Measurements from ENCODE around the gene RFX1. TPM values are rescaled to one million over a fixed set of nuclear protein-coding genes. Genes with fewer than 3 reads are reported as not detected.

RFX1 gene
- total and polyA plus RNA-seq, 2 experiments from 2014 or later = 1.7 to 2.5 TPM

DNA sequence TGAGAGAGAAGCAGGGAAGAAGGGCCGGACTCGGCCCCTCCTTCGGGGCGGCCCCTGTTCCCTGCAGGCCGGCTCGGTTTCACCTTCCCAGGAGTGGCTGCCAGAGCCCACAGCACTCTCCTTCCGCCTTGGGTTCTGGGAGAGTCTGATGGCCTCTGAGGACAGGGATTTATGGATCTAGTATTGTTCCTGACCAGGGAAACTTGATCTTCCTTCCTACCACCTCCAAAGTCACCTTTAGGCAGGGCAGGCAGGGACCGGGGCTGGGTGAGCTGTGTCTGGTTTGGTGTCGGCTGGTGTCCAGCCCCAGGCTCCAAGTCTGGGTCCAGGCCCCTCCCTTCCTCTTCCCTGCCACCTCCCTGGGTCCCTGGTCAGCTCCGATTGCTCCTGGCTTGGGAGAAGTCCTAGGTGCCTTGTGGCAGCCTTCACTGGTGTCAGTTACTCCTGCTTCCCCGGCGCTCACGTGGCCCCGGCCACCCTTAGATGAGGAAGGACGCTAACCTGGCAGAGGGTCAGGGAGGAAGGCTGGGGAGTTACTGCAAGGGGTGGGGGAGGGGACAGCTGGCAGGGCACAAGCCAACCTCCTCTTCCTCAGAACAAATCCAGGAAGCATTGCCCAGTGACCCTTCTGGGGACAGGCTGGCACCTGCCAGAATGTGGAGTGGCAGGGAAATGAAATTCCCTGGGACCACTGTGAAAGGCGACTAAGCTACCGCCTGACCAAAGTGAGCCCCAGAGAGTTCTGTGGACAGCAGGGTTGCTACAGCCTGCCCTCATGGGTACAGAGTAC, 18.8 kb downstream of the RFX1 start:
- H3F3A ChIP-seq (ENCODE audit: insufficient read depth) = no peaks in the 10 kb centered on the region
- H3K9me3 ChIP-seq (ENCODE audit: low read depth) = no peaks in the 10 kb centered on the region
- no peak overlapping the region for H3K27ac ChIP-seq
- TF ChIP-seq EZH2phosphoT487 (IDR thresholded peaks at IDR 0.05; ENCODE audit: insufficient read depth, low read depth) (no peak), EZH2 (IDR thresholded peaks at IDR 0.05; ENCODE audit: insufficient read depth, poor library complexity, severe bottlenecking) (no peak)
- no peak for DNase-seq
- H3K4me1 ChIP-seq (ENCODE audit: insufficient read depth) = peaks cover 7% of the 10 kb centered on the region; the same call in 1 of the 2 replicates
- H4K20me1 ChIP-seq (ENCODE audit: insufficient read depth) = no peaks in the 10 kb centered on the region
- H3K79me2 ChIP-seq (ENCODE audit: insufficient read depth) = no peaks in the 10 kb centered on the region
- no peak overlapping the region for H3K4me3 ChIP-seq
- H3K9me2 ChIP-seq (ENCODE audit: insufficient read depth) = no peaks in the 10 kb centered on the region
- no peak overlapping the region for H2AFZ ChIP-seq
- no peak overlapping the region for H3K4me2 ChIP-seq (ENCODE audit: unreplicated experiment)
- H3K36me3 ChIP-seq (ENCODE audit: low read depth) = no peaks in the 10 kb centered on the region
- 91 to 92% methylated on average over 12 to 17 of the region's 17 CpGs for WGBS, 2 experiments (ENCODE audit: low coverage in 1 of 2, low lambda C conversion rate in 2 of 2, missing lambda C conversion rate in 2 of 2)
- H3K27me3 ChIP-seq (replicated peaks; ENCODE audit: insufficient read depth) = no peaks in the 10 kb centered on the region
- H3K9ac ChIP-seq = peak overlapping the region; percentile 63
- in situ Hi-C loops (cut with MboI) = no loop called here

DNA sequence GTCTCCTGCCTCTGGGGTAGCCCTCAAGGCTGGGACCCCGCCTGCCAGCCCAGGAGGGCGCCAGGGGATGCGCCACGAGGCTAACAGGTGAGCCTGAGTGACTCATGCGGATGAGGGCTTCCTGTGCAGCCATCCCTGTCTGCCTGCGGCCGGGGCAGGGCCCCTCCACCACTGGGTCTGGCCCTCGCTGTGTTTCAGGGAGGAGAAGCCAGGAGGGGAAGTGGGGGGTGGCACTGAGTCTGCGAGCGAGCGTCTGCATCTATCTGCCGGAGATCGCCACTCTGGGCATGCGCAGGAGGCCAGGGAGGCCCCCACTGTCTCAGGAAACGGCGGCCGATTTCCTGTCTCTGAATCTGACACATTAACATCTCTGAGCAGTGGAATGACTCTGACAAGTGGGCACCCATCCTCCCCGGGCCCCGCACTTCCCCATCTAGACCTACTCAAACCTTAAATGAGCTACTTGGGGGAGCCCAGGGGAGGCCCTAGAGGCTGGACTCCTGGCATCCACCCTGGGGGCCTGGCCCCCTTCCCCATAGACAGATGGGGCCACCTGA, 19.7 kb downstream of the RFX1 start:
- H3K27me3 ChIP-seq (replicated peaks; ENCODE audit: insufficient read depth) = no peaks in the 10 kb centered on the region
- 7 to 14% methylated on average over 15 to 18 of the region's 19 CpGs for WGBS, 2 experiments (ENCODE audit: low coverage in 1 of 2, low lambda C conversion rate in 2 of 2, missing lambda C conversion rate in 2 of 2)
- peak overlapping the region; percentile 38; the same call in 1 of the 2 replicates for H3K4me3 ChIP-seq
- no peaks in the 10 kb centered on the region for H3K9me2 ChIP-seq (ENCODE audit: insufficient read depth)
- peak overlapping the region; percentile 63 for H3K9ac ChIP-seq
- in situ Hi-C loops (cut with MboI) = no loop called here
- H3K27ac ChIP-seq = peak overlapping the region; percentile 29; the same call in 1 of the 2 replicates
- H4K20me1 ChIP-seq (ENCODE audit: insufficient read depth) = no peaks in the 10 kb centered on the region
- TF ChIP-seq EZH2phosphoT487 (IDR thresholded peaks at IDR 0.05; ENCODE audit: insufficient read depth, low read depth) (no peak), EZH2 (IDR thresholded peaks at IDR 0.05; ENCODE audit: insufficient read depth, poor library complexity, severe bottlenecking) (no peak)
- no peaks in the 10 kb centered on the region for H3K36me3 ChIP-seq (ENCODE audit: low read depth)
- DNase-seq = peak; percentile 90
- peak overlapping the region; percentile 78 for H2AFZ ChIP-seq
- peak overlapping the region; percentile 69 for H3K4me2 ChIP-seq (ENCODE audit: unreplicated experiment)
- H3K4me1 ChIP-seq (ENCODE audit: insufficient read depth) = peaks cover 7% of the 10 kb centered on the region; the same call in 1 of the 2 replicates
- H3K79me2 ChIP-seq (ENCODE audit: insufficient read depth) = no peaks in the 10 kb centered on the region
- H3F3A ChIP-seq (ENCODE audit: insufficient read depth) = no peaks in the 10 kb centered on the region
- H3K9me3 ChIP-seq (ENCODE audit: low read depth) = no peaks in the 10 kb centered on the region

DNA sequence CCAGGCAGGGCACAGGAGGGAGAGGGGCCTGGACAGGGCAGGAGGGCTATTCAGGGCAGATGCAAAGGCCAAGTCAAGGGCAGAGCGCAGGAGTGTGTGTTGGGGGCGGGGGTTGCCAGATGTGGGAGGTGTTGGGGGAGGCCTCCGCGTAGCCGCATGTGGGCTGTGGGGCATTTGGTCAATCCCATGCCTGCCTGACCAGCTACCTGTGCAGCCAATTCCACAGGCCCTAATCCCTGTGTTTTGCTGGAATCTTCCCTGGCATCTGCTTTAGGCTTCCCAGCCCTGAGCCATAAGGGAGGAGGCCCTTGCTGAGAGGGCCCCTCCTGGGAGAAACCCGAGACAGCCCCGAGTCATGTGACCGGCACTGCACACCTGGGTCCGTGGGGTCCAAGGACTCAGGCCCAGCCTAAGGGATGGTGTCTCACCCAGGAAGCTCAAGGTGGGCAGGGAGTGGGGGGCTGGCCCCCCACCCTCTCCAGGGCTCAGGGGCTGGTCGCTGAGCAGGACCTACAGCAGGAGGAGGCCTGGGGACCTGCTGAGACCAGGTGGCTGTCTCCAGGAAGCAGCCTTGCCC, 20.3 kb downstream of the RFX1 start:
- in situ Hi-C loops (cut with MboI) = no loop called here
- Histone ChIP-seq H3K36me3 (ENCODE audit: low read depth) (no peaks in the 10 kb centered on the region), H3K4me3 (no peak overlapping the region), H3K79me2 (ENCODE audit: insufficient read depth) (no peaks in the 10 kb centered on the region), H3K4me2 (ENCODE audit: unreplicated experiment) (peak overlapping the region; percentile 69), H3K4me1 (ENCODE audit: insufficient read depth) (peaks cover 7% of the 10 kb centered on the region; the same call in 1 of the 2 replicates), H3K9me2 (ENCODE audit: insufficient read depth) (no peaks in the 10 kb centered on the region), H3K27ac (no peak overlapping the region), H4K20me1 (ENCODE audit: insufficient read depth) (no peaks in the 10 kb centered on the region), H3K27me3 (replicated peaks; ENCODE audit: insufficient read depth) (no peaks in the 10 kb centered on the region), H3K9ac (peak overlapping the region; percentile 63; the same call in 1 of the 2 replicates), H3F3A (ENCODE audit: insufficient read depth) (no peaks in the 10 kb centered on the region), H3K9me3 (ENCODE audit: low read depth) (no peaks in the 10 kb centered on the region), H2AFZ (peak overlapping the region; percentile 78)
- 48 to 67% methylated on average over 6 to 10 of the region's 10 CpGs for WGBS, 2 experiments (ENCODE audit: low coverage in 1 of 2, low lambda C conversion rate in 2 of 2, missing lambda C conversion rate in 2 of 2)
- TF ChIP-seq EZH2 (IDR thresholded peaks at IDR 0.05; ENCODE audit: insufficient read depth, poor library complexity, severe bottlenecking) (no peak), EZH2phosphoT487 (IDR thresholded peaks at IDR 0.05; ENCODE audit: insufficient read depth, low read depth) (no peak)
- no peak for DNase-seq

DNA sequence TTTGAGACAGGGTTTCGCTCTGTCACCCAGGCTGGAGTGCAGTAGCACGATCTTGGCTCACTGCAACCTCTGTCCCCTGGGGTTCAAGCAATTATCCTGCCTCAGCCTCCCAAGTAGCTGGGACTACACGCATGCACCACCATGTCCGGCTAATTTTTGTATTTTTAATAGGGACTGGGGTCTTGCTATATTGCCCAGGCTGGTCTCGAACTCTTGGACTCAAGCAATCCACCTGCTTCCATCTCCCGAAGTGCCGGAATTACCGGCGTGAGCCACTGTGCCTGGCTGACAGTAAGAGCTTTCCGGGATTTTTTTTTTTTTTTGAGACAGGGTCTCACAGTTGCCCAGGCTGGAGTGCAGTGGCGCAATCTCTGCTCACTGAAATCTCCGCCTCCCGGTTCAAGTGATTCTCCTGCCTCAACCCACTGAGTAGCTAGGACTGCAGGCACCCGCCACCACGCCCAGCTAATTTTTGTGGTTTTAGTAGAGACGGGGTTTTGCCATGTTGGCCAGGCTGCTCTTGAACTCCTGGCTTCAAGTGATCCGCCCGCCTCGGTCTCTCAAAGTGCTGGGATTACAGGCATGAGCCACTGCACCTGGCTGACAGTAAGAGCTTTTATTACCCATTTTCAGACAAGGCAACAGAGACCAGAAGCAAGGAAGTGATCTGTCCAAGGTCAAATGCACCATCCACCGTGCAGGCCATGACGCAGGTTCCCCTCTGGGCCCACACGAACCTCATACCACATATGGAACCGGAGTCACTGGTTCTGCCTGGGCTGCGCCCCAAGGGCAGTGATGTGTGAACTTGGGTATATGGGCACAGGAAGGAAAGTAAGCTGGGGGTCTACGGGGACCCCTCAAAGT, 21.0 kb downstream of the RFX1 start:
- no peak for DNase-seq
- WGBS, 2 experiments (ENCODE audit: low coverage in 1 of 2, low lambda C conversion rate in 2 of 2, missing lambda C conversion rate in 2 of 2) = 93 to 94% methylated on average over 25 of the region's 25 CpGs
- H3K9ac ChIP-seq = no peak overlapping the region
- H3K27ac ChIP-seq = no peak overlapping the region
- TF ChIP-seq EZH2 (IDR thresholded peaks at IDR 0.05; ENCODE audit: insufficient read depth, poor library complexity, severe bottlenecking) (no peak), EZH2phosphoT487 (IDR thresholded peaks at IDR 0.05; ENCODE audit: insufficient read depth, low read depth) (no peak)
- H3K79me2 ChIP-seq (ENCODE audit: insufficient read depth) = no peaks in the 10 kb centered on the region
- in situ Hi-C loops (cut with MboI) = no loop called here
- no peak overlapping the region for H3K4me2 ChIP-seq (ENCODE audit: unreplicated experiment)
- no peaks in the 10 kb centered on the region for H4K20me1 ChIP-seq (ENCODE audit: insufficient read depth)
- peaks cover 7% of the 10 kb centered on the region; the same call in 1 of the 2 replicates for H3K4me1 ChIP-seq (ENCODE audit: insufficient read depth)
- H2AFZ ChIP-seq = no peak overlapping the region
- no peaks in the 10 kb centered on the region for H3K27me3 ChIP-seq (replicated peaks; ENCODE audit: insufficient read depth)
- H3K9me2 ChIP-seq (ENCODE audit: insufficient read depth) = no peaks in the 10 kb centered on the region
- H3K9me3 ChIP-seq (ENCODE audit: low read depth) = no peaks in the 10 kb centered on the region
- H3K4me3 ChIP-seq = no peak overlapping the region
- H3F3A ChIP-seq (ENCODE audit: insufficient read depth) = no peaks in the 10 kb centered on the region
- H3K36me3 ChIP-seq (ENCODE audit: low read depth) = no peaks in the 10 kb centered on the region

Measured in GM23248 (cell line).